NCI-H2171 (cell line): ENCODE data around the gene IL22.

ENCODE experiments used
- DNase-seq: peaks from one replicate; lab custom pipeline; 2025; lab: John Stamatoyannopoulos, UW

IL22 gene

GRCh38 chr12:68253504-68253903, at the start of gene IL22:
TSS of gene IL22 (minus strand) at chr12:68253604. CDS start at chr12:68253448, 156 bp downstream.
- DNase-seq = no peak

- DNase-seq = no peak
These were observed 44.5 kb upstream of the IL22 start for GRCh38 chr12:68297929-68298328.

GRCh38 chr12:68294251-68294650, 40.8 kb upstream of the IL22 start:
- DNase-seq = no peak

GRCh38 chr12:68293347-68293746, 39.9 kb upstream of the IL22 start:
- no peak for DNase-seq

- no peak for DNase-seq
These were observed 38.9 kb upstream of the IL22 start for GRCh38 chr12:68292151-68292943.

GRCh38 chr12:68291396-68292036, 38.1 kb upstream of the IL22 start:
- no peak for DNase-seq

- DNase-seq = no peak
These were observed 36.7 kb upstream of the IL22 start for GRCh38 chr12:68290126-68290525.

GRCh38 chr12:68287106-68287505, 33.7 kb upstream of the IL22 start:
- DNase-seq = no peak

- no peak for DNase-seq
These were observed 33.0 kb upstream of the IL22 start for GRCh38 chr12:68286396-68286795.

GRCh38 chr12:68285541-68285940, 32.1 kb upstream of the IL22 start:
- DNase-seq = no peak

GRCh38 chr12:68281322-68282077, 28.1 kb upstream of the IL22 start:
- DNase-seq = no peak

GRCh38 chr12:68280240-68280639, 26.8 kb upstream of the IL22 start:
- no peak for DNase-seq

- DNase-seq = no peak
These were observed 26.0 kb upstream of the IL22 start for GRCh38 chr12:68279227-68280054.

- no peak for DNase-seq
These were observed 23.1 kb upstream of the IL22 start for GRCh38 chr12:68276402-68276930.

- no peak for DNase-seq
These were observed 19.3 kb upstream of the IL22 start for GRCh38 chr12:68272732-68273131.

GRCh38 chr12:68271346-68271745, 17.9 kb upstream of the IL22 start:
- DNase-seq = no peak

GRCh38 chr12:68270358-68270757, 17.0 kb upstream of the IL22 start:
- no peak for DNase-seq

GRCh38 chr12:68269779-68270178, 16.4 kb upstream of the IL22 start:
- DNase-seq = no peak

- DNase-seq = no peak
These were observed 15.6 kb upstream of the IL22 start for GRCh38 chr12:68268967-68269366.

GRCh38 chr12:68267892-68268396, 14.5 kb upstream of the IL22 start:
- no peak for DNase-seq

GRCh38 chr12:68264857-68265256, 11.5 kb upstream of the IL22 start:
- DNase-seq = no peak
